ENCODE results near the gene LRRC7.

GRCh38 chr1:70077066-70077465, 509.3 kb downstream of the LRRC7 start:
- TF ChIP-seq CTCF (IDR thresholded peaks at IDR 0.05), result no peak
- no peak for TF ChIP-seq POLR2A (IDR thresholded peaks at IDR 0.05)

All from esophagus squamous epithelium (tissue), 4 donors.